Measurements from ENCODE around the gene SPNS3. TPM values are rescaled to one million over a fixed set of nuclear protein-coding genes. Genes with fewer than 3 reads are reported as not detected.

The SPNS3 gene
- polyA plus RNA-seq, 2 of the 4 experiments (the other 2 are of a cell fraction) = not detected

DNA sequence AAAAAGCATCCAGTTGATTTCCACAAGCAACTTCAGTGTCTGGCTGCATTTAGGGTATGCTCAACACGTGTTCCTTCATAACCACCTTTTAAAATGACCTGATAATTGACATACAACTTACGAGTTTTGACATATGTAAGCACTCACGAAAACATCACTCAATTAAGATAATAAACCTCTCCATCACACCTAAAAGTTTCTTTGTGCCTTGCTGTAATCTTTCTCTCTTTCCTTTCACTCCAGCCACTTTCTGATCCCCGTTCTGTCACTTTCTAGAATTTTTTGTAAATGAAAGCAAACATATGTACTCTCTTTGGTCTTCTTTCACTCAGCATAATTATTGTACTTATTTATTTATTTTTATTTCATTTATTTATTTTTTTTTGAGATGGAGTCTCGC lies 46.6 kb upstream of the SPNS3 start (continued):
- no peak for TF ChIP-seq EHMT2 (IDR thresholded peaks at IDR 0.05; ENCODE audit: low read depth)
- no peak for TF ChIP-seq CHD4 (IDR thresholded peaks at IDR 0.05; ENCODE audit: borderline replicate concordance)
- TF ChIP-seq, protein P1, sequence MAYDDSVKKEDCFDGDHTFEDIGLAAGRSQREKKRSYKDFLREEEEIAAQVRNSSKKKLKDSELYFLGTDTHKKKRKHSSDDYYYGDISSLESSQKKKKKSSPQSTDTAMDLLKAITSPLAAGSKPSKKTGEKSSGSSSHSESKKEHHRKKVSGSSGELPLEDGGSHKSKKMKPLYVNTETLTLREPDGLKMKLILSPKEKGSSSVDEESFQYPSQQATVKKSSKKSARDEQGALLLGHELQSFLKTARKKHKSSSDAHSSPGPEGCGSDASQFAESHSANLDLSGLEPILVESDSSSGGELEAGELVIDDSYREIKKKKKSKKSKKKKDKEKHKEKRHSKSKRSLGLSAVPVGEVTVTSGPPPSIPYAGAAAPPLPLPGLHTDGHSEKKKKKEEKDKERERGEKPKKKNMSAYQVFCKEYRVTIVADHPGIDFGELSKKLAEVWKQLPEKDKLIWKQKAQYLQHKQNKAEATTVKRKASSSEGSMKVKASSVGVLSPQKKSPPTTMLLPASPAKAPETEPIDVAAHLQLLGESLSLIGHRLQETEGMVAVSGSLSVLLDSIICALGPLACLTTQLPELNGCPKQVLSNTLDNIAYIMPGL (CRISPR knock-in tag; IDR thresholded peaks at IDR 0.05; ENCODE audit: borderline replicate concordance) = no peak
- TF ChIP-seq FOSL2 (IDR thresholded peaks at IDR 0.05) = no peak
- no peak for TF ChIP-seq FOSL2 (CRISPR knock-in tag; IDR thresholded peaks at IDR 0.05)
- no peak for TF ChIP-seq RNF2 (IDR thresholded peaks at IDR 0.05; ENCODE audit: borderline replicate concordance, low read depth)

- peak; percentile 52 to 73 for ATAC-seq
- ChIA-PET CTCF (interaction anchor here (0.6 to 1.8 kb wide), 8 partner anchors 10 to 646 kb away, joined by 3 to 6 read pairs (median 3); no protein-coding TSS in a partner anchor), POLR2A (no interaction called here)
- no peak overlapping the region for H3K4me2 ChIP-seq
- H3K4me3 ChIP-seq = no peak overlapping the region
- H3K27ac ChIP-seq = no peak overlapping the region
- 81% methylated on average over 8 of the region's 8 CpGs for WGBS (ENCODE audit: missing lambda C conversion rate)
- TF ChIP-seq GATA3 (IDR thresholded peaks at IDR 0.05; ENCODE audit: borderline replicate concordance) = no peak
- no peak for TF ChIP-seq PHF8 (IDR thresholded peaks at IDR 0.05; ENCODE audit: borderline replicate concordance, low read depth)
- no peak for TF ChIP-seq SMC3 (IDR thresholded peaks at IDR 0.05)
- no peak for TF ChIP-seq SREBF2 (IDR thresholded peaks at IDR 0.05)
- TF ChIP-seq CEBPB (IDR thresholded peaks at IDR 0.05) = no peak
- TF ChIP-seq, protein P2, sequence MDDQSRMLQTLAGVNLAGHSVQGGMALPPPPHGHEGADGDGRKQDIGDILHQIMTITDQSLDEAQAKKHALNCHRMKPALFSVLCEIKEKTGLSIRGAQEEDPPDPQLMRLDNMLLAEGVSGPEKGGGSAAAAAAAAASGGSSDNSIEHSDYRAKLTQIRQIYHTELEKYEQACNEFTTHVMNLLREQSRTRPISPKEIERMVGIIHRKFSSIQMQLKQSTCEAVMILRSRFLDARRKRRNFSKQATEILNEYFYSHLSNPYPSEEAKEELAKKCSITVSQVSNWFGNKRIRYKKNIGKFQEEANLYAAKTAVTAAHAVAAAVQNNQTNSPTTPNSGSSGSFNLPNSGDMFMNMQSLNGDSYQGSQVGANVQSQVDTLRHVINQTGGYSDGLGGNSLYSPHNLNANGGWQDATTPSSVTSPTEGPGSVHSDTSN (IDR thresholded peaks at IDR 0.05) = no peak
- no peak for TF ChIP-seq MAFK (IDR thresholded peaks at IDR 0.05; ENCODE audit: partially characterized antibody)
- no peak for TF ChIP-seq RARB (CRISPR knock-in tag; IDR thresholded peaks at IDR 0.05)
- TF ChIP-seq TP53 (CRISPR knock-in tag; IDR thresholded peaks at IDR 0.05) = no peak
- no peak for TF ChIP-seq NPAS2 (CRISPR knock-in tag; IDR thresholded peaks at IDR 0.05; ENCODE audit: borderline replicate concordance)
- TF ChIP-seq REST (IDR thresholded peaks at IDR 0.05) = no peak
- TF ChIP-seq HDAC2 (IDR thresholded peaks at IDR 0.05) = no peak
- TF ChIP-seq FOSL2 (IDR thresholded peaks at IDR 0.05) = no peak
- no peak for TF ChIP-seq FOSL2 (CRISPR knock-in tag; IDR thresholded peaks at IDR 0.05)
- no peak for TF ChIP-seq CBX2 (IDR thresholded peaks at IDR 0.05; ENCODE audit: borderline replicate concordance, low read depth)
- no peak for TF ChIP-seq RCOR1 (IDR thresholded peaks at IDR 0.05; ENCODE audit: low read depth, low read length)
- no peak for TF ChIP-seq JUN (IDR thresholded peaks at IDR 0.05)
- no peak for TF ChIP-seq HOXA7 (CRISPR knock-in tag; IDR thresholded peaks at IDR 0.05)
- TF ChIP-seq BHLHE40 (IDR thresholded peaks at IDR 0.05; ENCODE audit: low read depth, low read length) = no peak
- no peak for TF ChIP-seq HOXB5 (CRISPR knock-in tag; IDR thresholded peaks at IDR 0.05)
- no peak for FAIRE-seq
- no peaks in the 10 kb centered on the region for H3K9me3 ChIP-seq
- DNase-seq (ENCODE audit: low read depth in 1 of 2, low spot score in 1 of 2) = no peak
- H3K4me1 ChIP-seq = peaks cover under 1% of the 10 kb centered on the region; the same call in 1 of the 3 replicates
Measured at GRCh38 chr17:4389079-4389478, 44.7 kb upstream of the SPNS3 start.

All from A549 (cell line).